HuH-7 (cell line): ENCODE measurements around the gene DTX1.
A peak's percentile ranks its signal among the peaks of the same experiment; 100 is the strongest.

Source experiments
- DNase-seq: peaks from one replicate; pipeline ENCODE4 v3.0.0; 2011; ENCODE audit warnings: low spot score

Gene DTX1

DNA sequence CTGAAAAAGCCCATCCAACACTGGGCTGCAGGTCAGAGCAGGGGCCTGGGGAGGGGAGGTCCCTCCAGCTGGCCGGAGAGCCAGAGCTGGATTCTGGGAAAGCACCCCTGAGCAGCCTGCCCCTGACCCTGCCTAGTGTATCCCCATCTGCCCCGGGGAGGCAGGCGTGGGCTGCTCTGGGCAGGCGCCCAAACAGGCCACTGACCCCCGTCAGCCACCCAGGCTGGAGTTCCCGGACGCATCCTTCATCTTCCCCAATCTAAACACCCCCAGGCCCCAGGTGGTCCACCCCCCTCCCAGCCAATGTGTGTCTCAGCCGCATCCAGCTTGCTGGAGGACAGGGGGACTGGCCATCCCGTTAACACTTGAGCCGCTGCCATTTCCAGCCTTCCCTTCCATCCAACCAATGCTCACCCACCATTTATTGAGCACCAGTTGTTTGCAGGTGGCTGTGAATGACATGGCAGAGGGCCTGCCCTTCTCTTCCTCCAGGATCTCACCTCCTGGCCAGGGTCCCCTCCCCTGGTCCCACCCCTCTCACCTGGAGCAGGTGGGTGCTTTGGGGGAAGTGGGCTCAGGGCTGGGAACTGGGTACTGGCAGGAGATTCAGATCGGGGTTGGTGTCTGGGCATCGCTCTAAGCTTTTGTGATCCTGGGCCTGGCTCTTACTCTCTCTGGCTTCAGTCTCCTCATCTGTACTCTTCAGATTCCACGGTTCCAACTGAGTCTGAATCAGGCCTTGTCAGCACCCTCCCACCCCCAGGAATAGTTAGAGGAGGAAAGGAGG is 743 bp upstream of the DTX1 start:
- no peak for DNase-seq

DNA sequence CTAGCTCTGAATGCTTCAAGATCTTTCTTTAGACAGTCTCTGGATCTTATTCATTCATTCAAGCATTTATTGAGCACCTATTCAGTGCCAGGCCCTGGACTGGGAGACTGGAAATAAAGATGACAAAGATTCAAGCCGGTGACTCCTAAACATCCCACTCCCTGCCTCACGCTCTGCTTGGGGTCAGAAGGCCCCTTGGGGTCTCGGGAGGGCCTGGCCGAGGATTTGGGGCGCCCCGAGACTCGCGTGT is 224 bp upstream of the DTX1 start:
- DNase-seq, result no peak

DNA sequence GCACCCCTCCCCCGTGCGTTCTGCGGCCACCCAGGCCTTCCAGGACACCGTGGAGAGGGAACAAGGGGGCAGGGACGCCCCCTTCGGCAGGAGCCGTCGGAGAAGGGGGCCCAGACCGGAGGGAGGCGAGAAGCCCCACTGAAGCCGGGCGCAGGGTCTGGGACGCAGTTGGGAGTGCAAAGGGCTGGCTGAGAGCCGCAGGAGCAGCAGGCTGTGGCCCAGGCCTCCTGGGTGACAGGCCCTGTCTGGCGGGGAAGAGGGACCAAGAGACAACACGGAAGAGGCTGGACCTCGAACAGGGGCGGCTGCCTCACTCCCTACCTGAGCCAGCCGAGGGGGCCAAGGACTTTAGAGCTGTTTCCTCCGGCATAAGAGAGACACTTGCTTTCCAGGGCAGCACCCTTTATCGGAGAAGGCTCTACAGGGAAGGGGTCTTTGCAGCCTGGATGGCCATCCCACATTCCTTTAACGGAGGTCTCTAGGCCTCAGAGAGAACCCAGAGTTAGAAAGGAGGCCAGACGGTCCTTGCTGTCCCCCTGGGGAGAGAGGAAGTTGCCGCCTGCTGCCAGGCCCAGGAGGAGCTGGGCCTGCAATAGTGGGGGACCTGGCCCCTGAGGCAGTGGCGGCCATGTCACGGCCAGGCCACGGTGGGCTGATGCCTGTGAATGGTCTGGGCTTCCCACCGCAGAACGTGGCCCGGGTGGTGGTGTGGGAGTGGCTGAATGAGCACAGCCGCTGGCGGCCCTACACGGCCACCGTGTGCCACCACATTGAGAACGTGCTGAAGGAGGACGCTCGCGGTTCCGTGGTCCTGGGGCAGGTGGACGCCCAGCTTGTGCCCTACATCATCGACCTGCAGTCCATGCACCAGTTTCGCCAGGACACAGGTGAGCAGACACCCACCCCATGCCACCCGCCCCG is 1.3 kb downstream of the DTX1 start:
- DNase-seq, result no peak

DNA sequence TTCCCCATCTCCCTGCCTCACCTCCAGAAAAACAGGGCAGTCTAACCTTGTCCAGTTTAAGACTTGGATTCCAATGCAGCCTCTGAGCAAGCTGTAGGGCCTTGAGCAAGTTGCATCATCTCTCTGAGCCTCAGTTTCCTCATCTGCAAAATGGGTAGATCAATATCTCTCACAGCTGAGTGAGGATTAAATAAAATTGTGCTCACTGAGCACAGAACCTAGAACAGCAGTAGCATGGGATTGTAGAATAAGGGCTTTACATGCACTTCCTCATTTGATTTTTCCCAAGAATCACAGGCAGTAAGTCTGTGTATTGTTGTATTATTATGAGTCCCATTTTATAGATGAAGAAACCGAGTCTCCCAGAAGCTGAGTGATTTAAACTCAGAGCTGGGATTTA is 2.0 kb downstream of the DTX1 start:
- no peak for DNase-seq

DNA sequence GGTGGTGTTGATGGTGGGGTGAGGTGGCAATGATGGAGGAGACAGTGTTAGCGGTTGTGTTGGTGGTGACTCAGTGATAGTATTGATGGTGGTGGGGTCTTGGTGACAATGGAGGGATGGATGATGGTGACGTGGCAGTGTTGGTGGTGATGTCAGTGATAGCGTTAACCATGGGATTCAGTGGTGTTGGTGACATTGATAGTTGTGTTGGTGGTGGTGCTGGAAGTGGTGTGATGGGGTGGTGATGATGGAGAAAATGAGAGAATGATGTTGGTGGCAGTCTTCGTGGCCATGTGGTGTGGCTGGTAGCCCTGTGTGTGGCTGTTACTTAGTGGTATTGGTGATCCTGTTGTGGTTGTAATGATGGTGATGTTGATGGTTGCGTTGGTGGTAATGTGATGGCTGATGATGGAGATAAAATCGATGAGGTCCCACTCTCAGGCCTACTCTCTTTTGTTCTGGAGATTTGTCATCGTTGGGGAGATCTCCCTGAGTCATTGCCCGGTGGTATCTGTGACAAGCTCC is 2.6 kb downstream of the DTX1 start:
- DNase-seq, result no peak

DNA sequence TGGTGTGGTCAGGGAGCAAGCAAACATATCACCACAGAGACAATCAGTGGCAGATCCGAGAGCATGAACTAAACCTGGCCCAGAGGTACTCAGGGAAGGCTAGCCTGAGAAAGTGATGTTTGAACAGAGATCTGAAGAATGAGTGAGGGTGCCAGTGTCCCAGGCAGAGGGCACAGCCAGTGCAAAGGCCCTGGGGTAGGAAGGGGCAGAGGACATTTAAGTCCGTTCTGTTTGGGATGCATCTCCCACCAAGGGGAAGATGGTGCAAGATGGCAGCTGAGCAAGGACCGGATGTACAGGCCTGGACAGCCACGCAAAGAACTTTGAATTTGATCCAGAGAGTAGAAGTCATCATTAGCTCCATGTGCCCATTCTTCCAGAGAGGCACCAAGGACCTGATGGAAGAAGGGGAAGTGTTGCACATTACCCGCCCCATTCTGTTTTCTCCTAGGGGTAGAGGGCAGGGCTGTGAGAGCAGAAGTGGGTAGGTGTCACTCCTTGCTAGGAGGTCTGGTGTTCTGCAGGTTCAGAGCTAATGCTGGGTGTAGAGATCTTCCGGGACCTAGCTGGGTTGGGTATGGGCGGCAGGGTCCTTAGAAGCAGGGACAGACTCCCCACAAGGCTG is 3.9 kb downstream of the DTX1 start:
- DNase-seq, result no peak

DNA sequence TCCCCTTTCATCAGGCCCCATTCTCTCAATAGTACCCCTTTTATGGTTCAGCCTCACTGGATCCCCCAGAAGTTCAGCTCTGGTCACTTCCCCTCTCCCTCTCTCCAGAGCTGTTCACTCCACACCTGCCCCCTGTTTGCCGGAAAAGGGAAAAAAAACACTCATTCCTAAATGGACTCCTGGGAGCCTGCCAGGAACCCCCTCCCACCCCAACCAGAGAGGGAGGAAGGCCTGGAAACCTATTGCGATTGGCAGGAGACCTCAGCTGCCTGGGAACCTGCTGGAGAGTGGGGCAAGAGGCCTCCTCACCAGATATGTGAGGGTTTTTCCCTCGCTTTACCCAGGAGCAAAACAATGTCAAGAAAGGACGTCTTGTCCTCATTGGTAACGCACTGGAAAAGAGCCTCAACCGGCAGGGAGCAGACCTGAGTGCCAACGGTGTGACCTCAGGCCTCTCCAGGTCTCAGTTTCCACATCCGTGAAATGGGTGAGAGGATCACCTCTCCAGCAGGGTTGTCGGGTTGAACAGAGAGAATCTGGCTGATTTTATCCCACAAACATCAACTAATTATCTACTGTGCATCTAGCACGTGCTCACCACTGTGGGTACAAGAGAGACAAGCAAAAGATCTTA is 4.6 kb downstream of the DTX1 start:
- no peak for DNase-seq

DNA sequence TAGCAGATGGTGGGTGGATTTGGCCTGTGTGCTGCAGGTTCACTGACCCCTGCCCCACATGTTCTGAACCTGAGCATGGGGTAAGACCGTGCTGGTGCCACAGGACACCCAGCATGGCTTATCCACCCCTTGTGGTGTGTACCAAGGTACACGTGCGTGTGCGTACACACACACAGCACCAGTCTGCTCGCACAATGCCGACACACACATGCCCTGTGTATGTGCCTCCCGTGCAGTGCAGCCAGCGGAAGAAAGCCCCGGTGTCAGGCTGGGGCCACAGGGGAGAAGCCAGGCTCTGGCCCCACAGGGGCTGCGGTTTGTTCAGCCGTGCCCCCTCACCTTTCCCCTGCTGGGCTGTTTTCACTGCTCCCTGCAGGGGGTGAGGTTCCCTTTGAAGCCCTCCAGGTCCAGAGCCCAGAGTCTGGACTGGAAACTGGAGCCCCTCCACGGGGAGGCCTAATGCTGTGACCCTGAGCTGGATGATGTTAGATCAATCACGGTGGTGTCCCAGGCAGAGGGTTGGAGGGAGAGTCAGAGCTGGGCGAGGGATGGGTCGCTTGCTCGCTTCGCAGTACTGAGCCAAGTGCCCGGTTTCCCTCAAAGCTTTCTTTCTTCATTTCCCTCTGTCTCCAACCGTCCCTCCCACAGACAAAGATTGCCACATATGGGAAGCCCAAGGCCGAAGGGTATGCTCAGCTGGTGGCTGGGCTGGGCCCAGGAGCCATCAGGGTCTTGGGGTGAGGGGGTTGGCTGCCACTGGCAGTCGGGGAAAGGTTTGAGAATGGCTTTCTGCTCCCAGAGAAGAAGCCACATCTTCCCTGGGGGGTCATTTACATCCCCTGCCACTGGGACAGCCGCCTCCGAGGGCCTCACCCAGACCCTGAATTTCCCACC is 6.2 kb downstream of the DTX1 start:
- no peak for DNase-seq

DNA sequence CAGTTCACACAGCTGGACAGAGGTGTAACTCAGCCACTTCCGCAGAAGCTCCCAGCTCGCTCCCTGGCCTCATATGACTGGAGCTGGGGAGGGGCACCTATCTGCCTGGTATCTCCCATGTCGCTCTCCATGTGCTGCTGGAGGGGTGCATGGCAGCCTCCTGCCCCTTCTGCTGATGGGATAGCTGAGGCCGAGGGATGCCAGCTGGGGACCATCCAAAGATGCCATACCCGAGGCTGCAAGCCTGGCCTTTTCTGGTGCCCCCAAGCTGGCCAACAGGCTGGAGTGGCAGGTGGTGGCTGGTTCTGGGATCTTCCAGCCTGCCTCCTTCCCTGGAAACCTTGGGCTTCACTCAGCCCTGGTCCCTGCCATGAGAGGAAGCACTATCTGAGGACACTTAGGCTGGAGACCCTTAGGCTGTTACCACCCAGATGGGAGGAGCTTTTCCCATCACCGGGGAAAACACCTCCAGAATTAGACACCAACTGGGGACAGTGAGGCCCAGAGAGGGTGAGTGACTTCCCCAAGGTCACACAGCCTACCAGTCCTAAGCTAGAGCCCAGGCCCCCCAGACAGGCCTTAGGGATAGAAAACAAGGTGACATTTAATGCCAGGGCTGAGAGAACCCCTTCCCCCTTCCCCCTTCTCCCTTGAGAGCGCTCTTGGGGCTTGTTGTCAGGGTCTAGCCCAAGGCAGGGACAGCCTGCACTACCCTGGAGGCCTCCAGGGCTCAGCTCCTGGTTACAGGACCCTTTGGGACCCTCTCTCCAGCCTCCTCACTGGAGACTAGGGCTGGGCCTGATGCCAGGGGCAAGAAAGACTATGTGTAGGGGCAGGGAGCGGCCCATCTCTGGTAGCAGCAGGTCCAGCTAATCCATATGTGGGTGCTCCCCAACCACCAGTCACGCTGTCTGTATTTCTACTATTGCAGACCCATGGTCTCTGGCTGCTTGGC is 7.1 kb downstream of the DTX1 start:
- DNase-seq, result no peak

DNA sequence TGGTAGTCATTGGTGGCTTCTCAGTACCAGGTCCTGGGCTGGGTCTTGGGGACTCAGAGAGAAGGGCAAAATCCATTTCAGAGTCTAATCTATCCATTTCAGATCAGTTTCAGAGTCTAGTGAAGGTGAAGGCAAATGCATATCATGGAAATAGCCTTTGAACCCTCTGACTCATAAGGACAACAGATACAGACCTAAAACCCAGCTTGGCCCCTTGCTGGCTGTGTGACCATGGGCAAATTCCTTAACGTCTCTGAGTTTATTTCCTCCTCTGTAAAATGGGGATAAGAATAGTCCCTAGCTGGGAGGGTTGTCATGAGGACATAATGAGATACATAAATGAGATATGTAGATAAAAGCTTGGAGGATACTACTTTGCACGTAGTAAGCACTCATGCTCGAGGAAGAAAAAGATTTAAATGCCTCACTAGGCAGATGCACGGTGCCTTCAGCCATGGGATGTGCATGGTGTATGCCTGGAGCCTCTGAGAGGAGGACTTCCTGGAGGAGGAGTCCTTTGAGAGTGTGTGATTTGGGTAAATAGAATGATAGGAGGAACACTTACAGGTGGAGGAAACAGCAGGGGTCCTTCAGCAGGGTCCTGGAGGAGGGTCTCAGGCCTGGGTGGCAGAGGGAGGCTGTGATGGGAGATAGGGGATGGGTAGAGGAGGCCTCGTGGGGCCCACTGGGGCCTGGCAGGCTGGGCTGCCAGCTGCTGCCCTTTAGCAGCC is 8.0 kb downstream of the DTX1 start:
- no peak for DNase-seq

DNA sequence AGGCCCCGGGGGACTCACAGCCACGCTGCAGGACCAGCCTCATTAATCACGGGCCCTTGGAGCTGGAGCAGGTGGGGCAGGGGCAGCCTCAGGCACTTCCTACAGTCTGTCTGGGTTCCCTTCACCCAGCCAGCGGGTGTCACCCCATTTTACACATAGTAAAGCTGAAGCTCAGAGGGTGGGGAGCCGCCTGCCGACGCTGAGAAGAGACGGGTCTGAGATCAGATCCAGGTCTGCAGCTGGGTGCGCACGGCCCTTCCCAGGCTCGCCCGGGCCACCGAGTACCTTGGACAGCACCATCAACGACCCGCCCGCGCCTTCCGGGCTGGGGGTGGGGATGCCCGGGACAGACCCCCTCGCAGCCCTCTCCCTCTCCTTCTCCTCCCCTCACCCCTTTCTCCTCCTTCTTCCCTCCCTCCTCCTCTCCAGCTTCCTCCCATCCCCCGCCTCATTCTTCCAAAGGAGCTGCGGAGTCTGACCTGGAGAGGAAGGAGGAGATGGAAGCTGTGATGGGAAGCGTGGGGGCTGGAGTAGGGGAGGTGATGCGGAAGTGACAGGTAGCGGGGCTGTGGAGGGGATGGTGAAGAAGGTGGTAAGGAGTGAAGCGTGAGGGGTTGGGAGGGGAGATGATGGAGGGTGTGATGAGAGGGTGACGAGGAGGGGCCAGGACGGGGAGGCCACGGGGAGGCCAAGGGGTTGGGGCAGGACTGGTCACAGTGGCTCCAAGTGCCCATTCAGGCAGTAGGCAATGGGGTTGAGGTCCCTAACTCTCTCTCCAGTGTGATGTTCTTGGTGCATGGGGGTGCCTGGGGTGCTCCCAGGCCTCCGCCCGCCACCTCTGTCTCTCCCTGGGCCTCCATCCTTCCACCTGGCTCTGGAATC is 8.8 kb downstream of the DTX1 start:
- DNase-seq, result peak; percentile 77

DNA sequence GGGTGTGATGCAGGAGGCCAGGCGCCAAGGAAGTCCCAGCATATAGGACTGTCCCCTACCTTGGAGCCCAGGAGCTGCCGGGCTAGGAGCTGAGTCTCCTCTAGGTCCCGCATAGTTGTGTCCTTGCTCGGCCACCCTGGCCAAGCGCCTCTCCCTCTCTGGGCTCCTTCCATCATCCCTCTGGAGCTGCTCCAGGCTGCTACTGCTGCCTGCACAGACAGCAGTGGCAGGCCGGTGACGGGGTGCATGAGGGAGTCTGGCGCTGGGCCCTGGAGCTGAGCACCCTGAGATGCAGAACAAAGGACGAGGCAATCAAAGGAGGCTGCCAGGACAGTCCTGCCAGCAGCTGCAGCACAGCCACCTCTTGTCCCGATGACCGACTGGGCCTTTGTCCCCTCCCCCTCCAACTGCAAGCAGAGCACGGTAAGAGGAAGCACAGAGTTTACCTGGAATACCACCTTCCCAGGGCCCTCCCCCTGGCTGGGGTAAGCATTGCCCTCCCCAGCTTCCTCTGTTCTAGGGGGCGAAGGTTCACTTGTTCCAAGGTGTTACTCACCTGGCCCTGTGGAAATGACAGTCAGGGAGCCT is 10.4 kb downstream of the DTX1 start:
- DNase-seq, result no peak

DNA sequence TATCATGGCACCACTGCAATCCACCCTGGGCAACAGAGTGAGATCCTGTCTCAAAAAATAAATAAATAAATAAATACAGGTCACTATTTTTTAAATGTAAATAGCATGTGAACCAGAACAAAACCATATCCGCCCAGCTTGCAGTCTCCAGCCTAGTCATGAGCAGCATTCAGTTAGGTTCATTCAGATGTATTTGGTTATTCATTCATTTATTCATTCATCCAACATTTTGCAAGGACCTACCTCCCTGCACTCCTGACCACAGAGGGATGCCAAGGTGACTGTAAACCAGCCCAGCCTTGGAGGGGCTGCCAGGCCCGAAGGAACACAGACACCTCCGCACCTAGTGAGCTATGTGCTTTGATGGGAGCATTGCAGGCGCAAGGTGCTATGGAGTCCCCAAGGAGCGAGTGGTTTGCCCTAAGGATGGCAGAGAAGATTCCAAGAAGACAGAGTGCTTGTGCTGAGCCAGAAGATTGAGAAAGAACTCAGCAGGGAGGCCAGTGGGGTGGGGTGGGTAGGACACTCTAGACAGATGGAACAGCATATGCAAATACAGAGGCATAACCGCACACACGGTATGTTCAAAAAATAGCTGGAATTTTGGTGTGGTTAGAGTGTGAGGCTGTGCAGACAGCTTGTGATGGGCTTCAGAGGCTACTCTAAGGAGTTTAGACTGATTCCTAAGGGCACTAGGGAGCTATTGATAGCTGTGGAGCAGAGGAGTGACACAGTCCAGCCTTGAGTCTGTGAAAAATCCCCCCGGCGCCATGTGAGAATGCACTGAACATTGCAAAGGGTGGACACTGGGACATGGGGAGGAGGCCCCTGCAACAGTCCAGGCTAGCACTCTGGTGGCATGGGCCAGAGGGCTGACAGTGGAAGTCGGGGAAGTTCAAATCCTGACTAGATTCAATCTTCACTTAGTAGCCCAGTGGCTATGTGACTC is 11.7 kb downstream of the DTX1 start:
- no peak for DNase-seq

DNA sequence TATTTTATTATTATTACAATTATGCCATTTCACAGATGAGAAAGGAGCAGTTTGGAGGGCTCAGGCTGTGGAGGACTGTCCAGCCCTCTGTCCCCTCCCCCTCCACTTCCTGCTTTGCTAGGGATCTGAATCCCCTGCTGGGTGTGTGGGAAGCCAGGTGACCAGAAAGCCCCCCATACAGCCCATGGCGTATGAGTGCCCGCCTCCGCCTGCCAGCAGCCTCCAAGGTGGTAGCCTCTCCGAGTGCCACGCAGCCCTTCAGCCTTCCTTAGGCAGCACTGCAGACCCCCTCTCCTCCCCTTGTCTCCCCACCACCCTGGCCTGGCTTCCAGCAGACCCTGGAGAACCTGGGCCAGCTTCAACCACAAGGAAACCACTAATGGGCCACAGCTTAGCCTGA is 12.6 kb downstream of the DTX1 start:
- no peak for DNase-seq

DNA sequence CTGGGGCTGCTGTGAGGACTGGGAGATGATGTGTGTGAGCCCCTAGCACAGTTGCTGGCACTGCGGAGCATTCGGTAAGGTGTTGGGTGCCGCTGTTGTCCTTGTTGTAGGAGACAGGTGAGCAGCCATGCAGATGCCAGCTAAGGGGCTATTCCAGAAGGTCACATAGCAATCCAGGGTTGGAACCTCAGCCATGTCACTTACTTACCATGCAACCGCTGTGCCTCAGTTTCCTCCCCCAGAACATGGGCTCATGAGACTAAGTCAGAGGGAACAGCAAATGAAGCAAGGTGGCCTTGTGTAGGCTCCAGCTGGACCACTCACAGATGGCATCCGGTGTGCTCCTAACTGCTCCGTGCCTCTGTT is 13.2 kb downstream of the DTX1 start:
- DNase-seq, result no peak

DNA sequence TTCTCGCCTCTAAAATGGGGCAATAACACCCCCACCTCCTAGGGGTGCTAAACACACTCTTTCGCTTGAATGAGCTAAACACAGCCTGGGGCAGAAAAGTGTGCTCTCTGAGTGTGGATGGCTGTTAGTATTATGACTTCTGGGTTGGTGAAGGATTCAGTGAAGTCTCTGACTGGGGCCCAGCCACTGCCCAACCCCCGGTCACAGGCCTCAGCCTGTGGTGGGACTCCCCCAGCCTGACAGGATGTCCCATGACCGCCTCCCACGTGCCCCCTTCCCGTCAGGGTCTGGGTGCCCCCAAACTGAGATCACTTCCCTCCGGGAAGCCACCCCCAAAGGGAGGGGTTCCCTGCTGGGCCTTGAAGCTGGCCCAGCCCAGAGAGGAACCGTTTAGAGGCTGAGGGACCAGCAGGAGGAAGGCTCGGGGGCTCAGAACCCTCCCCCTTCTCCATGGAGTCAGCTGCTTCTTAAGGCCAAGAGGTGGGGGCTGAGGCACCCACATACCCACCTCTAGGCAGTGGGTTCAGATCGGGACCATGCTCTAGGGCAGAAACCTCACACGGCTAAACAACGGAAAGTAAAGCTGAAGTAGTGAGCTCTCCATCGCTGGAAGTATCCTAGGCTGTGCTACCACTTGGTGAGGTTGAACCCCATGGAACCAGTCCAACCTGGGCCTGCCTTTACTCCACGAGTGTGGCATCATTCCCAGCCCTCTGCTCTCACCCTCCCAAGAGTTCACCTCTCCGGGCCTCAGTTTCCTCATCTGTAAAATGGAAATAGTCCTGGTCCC is 13.8 kb downstream of the DTX1 start:
- DNase-seq, result no peak
